HFF-Myc (cell line): ENCODE data around the gene FCHO1.

Experiments used
- DNase-seq: peaks from one replicate; pipeline ENCODE4 v3.0.0-alpha.2; 2011; ENCODE audit warnings: low read depth; ENCODE audit errors: extremely low read depth
- H3K4me3 ChIP-seq: replicated peaks from 2 replicates; pipeline ENCODE4 v1.5.1; 2011; ENCODE audit warnings: low read depth, mild to moderate bottlenecking, control low read depth, low read length
- CTCF ChIP-seq: IDR thresholded peaks from 2 replicates; pipeline ENCODE4 v1.5.1; 2012; ENCODE audit warnings: mild to moderate bottlenecking, low read depth, low read length, control low read depth; ENCODE audit errors: missing control alignments

The FCHO1 gene

DNA sequence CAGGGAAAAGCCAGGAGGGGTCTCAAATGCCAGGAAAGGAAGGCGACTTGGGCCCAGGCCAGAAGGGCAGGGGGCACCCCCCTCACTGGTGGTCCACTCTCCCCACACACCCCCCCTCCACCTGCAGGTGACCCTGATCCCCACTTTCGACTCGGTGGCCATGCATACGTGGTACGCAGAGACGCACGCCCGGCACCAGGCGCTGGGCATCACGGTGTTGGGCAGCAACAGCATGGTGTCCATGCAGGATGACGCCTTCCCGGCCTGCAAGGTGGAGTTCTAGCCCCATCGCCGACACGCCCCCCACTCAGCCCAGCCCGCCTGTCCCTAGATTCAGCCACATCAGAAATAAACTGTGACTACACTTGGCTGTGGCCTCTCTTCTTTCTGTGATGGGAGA is 17.1 kb upstream of the FCHO1 start:
- no peak for TF ChIP-seq CTCF
- no peak for DNase-seq
- no peak overlapping the region for H3K4me3 ChIP-seq

GRCh38 chr19:17735410-17735809 is 15.9 kb upstream of the FCHO1 start:
- TF ChIP-seq CTCF = no peak
- DNase-seq = no peak
- H3K4me3 ChIP-seq = no peak overlapping the region

- no peak for DNase-seq
- no peak for TF ChIP-seq CTCF
- H3K4me3 ChIP-seq = no peak overlapping the region
These were observed 13.6 kb upstream of the FCHO1 start for GRCh38 chr19:17737690-17738153.

DNA sequence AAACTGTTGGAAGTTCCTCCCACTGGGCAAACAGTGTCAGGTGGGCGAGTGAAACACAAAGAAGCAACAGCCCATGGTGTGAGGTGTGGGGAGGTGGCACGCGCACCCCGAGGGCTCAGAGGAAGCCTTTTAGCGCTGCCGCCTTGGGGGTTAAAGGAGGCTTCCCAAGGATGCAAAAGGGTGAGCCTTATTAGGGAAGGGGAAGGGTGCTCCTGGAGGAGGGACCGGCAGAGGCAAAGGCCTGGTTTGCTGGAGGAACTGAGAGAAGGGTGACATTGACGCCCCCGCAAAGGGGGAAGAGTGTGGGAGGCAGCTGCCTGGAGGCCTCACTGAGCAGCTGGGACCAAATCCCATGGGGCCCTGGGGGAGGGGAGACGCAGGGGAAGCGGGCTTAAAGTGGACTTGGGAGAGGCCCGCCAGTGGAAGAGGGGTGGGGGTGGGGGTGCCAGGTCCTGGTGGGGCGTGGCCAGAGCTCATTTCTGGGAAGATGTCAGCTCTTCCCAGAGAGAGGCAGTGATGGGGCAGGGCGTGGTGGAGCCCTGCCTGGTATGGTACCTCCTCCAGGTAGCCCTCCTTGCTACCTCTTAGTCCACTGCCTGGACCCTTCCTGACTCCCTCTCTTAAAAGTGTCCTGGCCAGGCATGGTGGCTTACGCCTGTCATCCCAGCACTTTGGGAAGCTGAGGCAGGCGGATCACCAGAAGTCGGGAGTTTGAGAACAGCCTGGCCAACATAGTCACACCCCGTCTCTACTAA is 12.0 kb upstream of the FCHO1 start:
- no peak for DNase-seq
- no peak for TF ChIP-seq CTCF
- H3K4me3 ChIP-seq = no peak overlapping the region

DNA sequence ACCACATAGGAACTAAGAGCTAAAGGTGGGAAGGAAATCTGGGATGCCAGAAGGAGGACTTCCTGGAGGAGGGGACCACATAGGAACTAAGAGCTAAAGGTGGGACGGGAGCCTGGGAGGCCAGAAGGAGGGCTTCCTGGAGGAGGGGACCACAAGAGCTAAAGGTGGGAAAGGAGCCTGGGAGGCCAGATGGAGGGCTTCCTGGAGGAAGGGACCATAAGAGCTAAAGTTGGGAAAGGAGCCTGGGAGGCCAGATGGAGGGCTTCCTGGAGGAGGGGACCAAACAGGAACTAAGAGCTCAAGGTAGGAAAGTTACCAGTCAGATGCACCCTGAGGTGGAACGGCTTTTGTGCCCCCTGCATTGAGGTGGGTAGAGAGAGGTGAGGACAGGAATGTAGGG is 9.8 kb upstream of the FCHO1 start:
- no peak for TF ChIP-seq CTCF
- no peak for DNase-seq
- H3K4me3 ChIP-seq = no peak overlapping the region

DNA sequence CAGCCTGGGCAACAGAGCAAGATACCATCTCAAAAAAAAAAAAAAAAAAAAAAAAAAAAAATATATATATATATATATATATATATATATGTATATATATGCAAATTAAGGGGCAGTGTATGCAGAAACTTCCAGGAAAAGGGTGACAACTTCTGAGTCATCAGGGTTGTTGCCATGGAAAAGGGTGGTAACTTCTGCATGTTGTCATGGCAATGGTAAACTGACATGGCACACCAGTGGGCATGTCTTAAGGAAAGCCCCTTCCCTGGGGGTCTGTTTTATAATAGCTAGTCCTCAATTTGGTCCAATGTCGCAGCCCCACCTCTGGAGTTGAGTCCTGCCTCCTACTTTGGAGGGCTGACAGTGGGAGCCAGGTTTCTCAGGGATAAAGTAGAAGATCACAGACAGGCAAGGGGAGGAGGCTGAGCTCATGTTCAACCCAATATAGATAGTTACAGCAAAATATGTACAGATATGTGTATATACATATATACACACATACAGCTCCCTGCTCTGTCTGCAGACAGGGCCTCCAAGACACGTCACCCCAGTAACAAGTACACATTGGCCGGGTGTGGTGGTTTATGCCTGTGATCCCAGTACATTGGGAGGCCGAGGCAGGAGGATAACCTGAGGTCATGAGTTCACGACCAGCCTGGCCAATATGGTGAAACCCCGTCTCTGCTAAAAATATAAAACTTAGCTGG is 7.2 kb upstream of the FCHO1 start:
- TF ChIP-seq CTCF = no peak
- H3K4me3 ChIP-seq = no peak overlapping the region
- no peak for DNase-seq
